Dermis blood vessel endothelial cell (primary cell): Measurements from ENCODE around the gene MS4A12. TPM values are rescaled to one million over a fixed set of nuclear protein-coding genes. Genes with fewer than 3 reads are reported as not detected.
"Not testable (repeated sequence)": the region's sequence is repeated elsewhere in the genome, so short reads cannot be mapped to it uniquely, and the experiment has no call there.

Experiments
- DNase-seq: peaks from one replicate; pipeline ENCODE4 v3.0.0; 2010
- total RNA-seq: library from RNA; depleted of rRNA; stranded (reverse); fragments of >200 nt; gene quantifications from 2 replicates; pipeline ENCODE4 v1.2.3, GENCODE V29; 2014

Gene MS4A12
- total RNA-seq = not detected in 2 replicates

DNA sequence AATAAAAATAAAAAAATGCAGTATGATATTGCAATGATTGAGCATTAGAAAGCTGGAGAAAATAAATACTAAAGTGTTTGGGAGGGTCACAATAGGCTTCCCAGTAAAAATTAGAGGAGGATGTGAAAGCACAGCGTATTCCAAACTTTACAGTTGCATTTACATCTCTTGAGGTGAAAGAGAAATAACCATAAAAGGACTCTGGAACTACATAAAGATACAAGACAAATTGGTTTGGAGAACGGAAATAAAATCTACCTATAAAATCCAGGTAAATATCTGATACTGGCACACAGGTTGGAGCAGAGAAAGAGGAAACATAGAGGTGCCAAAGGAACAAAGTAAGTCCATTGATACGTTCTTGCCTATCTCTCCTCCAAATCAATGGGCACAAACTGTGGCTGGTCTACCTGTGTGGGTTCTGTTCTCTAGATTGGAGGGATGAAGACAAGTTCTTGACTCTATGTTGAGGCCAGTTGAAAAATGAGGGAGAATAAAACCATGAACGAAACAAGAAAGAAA lies at the start of gene MS4A12:
TSS of gene MS4A12 (plus strand) at position 291 of the 522 bp plus-strand sequence. CDS start 4,541 bp downstream, outside the sequence.
- DNase-seq = no peak

- DNase-seq = no peak
Observed at GRCh38 chr11:60447070-60447469, 45.5 kb upstream of the MS4A12 start.

GRCh38 chr11:60447846-60448245 lies 44.7 kb upstream of the MS4A12 start:
- no peak for DNase-seq

- not testable (repeated sequence) for DNase-seq
Observed at GRCh38 chr11:60451185-60451584, 41.4 kb upstream of the MS4A12 start.

DNA sequence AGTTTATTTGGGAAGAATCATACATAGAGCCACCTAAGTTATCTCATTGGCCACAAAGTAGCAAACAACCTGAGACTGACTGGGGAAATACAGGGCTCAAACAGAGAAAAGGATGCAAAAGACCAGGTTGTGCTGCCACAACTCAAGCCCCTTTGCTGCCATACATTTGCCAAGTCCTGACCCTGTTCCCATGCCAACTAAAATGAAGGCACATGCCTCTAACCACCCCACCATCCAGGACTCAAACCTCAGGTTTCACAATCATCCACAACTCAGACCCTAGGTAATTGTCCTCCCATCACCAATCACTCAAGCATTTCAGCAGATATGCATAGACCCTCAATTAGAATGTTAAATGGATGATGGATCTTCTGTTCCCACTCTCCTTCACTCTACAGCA lies 38.4 kb upstream of the MS4A12 start:
- DNase-seq = no peak

DNA sequence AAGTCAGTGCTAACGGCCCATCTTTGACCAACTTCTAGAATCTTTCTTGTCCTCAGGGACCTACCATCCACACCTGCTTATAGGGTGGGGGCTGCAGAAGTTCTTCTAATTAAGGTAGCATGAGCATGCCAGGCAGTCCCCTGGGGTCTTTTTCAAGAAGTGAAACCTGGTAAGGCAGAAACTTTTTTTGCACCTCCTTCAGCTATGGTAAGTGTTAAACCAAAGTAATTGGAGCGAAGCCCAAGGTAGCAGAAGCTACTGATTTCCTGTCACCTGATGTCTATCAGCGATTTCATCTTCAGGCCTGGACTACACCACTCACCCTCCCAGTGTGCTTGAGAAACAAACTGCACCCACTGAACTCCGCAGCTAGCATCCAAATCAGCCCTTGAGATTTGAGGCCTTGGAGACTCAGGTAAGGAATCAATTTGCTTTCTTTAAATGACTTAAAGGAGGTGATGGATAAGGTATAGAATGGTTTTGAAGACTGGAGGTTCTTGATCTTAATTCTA lies 37.0 kb upstream of the MS4A12 start, which contains the start of gene MS4A1:
TSS of gene MS4A1 (plus strand) at position 317 of the 512 bp plus-strand sequence. CDS start 6,528 bp downstream, outside the sequence.
- no peak for DNase-seq

DNA sequence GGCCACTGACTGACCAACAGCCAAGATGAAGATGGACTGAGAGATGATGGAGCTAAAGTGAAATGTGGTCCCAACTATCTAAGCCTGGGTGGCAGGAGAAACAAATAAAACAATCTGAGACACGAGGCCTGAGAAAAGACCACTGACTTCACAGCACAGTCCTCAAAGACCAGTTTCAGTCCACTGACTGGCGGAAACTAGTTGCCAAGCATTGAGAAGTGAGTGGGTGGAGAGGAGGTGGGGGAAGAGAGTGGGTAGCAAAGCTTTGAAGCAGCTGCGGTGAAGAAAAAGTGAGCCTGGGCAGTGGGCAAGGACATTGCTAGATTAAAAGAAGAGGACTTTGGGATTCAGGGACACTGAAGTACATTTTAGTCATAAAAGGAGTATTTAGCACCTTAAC lies 35.0 kb upstream of the MS4A12 start:
- DNase-seq = no peak

DNA sequence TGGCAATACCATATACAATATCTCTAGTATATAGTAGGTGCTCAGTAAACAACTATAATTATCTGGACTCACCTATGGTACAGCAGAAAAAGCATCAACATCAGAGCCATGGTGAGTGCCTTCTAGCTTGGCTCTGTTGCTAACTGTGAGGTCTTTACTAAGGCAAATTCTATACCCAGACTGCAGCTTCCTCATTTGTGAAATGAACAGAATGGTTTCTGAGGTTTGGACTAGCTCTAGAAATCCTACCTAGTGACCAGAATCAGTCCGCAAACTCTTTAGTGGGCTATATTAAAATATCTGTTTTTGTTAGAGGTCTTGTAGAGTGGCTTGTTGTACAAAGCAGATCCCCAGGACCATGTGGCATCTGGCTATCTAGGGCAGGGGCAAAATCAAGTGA lies 33.2 kb upstream of the MS4A12 start:
- DNase-seq = no peak

DNA sequence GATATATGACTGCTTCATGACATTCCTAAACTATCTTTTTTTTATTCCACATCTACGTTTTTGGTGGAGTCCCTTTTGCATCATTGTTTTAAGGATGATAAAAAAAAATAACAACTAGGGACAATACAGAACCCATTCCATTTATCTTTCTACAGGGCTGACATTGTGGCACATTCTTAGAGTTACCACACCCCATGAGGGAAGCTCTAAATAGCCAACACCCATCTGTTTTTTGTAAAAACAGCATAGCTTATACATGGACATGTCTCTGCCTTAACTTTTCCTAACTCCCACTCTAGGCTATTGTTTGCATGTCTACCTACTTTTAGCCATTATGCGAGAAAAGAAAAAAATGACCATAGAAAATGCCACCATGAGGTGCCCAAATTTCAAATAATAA lies 23.7 kb upstream of the MS4A12 start:
- DNase-seq = no peak

GRCh38 chr11:60469723-60470122 lies 22.9 kb upstream of the MS4A12 start:
- DNase-seq = no peak

DNA sequence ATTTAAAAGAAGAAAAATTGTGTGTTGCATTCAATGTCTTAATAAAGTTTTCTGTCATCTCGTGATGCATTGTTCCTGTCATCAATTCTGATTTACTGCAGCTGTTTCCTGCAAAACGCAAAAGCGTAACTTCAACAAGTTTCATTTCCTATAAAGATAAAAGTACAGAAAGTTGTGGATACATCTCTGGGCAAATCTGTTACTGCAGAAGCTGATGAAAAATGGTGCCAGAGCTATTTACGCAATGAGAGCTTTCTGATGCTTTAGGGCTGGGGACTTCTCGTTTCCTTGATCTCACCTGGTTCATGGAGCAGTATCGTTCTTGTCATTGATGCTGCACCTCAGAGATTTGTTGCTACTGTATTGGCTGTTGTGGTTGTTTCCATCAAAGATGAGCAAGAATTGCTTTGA lies 15.5 kb upstream of the MS4A12 start:
- DNase-seq = no peak

GRCh38 chr11:60482361-60482760 lies 10.2 kb upstream of the MS4A12 start:
- DNase-seq = no peak

- peak; percentile 21 for DNase-seq
Observed at GRCh38 chr11:60485987-60486386, 6.6 kb upstream of the MS4A12 start.

DNA sequence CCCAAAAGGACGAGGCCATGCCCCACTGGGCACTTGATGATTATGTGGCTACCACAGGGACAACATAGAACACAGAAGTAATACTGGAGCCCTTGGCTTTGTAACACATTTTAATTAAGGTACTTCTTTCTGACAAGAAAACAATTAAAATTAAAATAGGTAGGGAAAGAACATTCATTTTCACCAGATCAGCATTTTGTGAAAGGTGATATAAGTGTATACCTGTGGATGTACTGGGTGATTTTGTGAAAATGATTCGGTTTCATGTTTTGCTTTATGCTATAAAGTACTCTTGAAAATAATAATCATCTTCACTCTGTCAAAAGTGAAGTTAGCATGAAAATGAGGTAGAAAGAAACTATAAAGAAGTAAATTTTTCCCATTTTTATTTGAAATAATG lies 876 bp downstream of the MS4A12 start:
- no peak for DNase-seq

DNA sequence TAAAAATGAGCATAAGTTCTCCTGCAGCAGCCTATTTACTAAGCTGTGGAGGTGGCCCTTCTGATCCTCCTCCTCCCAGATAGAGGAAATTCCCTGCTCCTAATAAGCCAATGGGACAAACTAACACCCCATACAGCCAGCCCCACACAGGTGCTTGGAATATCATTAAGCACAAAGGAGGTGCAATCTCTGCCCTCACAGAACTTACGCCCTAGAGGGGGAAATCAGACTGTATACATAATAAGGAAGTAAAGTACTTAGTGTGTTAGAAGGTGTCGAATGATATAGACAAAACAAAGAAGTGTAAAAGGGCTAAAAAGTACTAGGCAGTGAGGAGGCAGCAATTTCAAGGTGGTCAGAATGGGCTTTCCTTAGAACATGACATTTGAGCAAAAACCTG lies 5.8 kb downstream of the MS4A12 start:
- DNase-seq = no peak

- DNase-seq = no peak
Observed at GRCh38 chr11:60498853-60499252, 6.3 kb downstream of the MS4A12 start.

DNA sequence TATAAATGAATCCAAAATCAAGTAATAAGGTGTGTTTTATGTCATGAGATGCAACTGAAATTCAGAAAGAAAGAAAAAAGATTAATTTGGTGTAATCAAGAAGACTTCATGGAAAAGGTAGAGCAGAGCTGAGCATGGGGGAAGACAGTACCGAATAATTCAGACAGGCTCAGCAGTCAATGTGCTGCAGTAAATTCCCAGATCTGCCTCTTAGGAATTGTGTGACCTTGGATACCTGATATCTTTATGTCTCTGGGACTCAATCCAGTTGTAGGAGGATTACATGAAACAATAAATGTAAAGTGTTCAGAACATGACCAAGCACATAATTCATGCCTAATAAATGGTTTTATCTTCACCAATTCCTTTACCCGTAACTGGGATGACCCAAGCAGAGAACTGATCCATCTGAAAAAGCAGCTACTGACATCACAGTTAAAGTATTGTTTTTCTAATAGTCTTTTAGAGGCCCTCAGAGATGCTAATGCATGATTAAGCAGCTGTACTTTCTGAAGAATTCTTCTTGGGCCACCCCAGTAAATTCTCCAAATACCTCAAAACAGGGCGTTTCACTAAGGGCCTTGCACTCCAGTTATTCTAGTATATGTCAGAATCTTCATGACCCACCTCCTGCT lies 7.8 kb downstream of the MS4A12 start:
- no peak for DNase-seq

DNA sequence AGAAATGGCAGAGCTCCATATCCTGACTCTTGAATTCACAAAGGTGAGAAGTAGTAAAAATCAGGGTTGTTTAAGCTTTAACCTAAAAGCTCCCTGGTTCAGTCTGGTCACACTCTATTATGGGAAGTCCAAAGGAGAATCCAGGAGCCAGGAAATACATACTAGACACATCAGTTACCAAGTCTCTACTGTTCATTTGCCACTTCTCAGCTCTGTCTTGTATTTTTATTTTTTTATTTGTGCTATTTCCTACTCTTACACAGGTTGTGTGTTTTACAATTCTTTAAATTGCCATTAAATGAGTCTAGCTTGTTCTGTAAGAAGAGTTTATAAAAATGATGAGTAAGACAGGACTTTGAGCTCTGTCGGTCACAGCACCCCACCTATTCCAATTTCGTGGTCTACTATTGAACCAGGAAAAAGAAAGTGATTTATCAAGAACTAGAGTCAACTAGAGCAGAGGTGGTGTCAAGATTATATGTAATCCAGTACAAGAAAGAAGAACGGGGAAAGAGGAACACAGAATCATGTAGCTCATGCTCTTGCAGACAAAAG lies 9.7 kb downstream of the MS4A12 start:
- DNase-seq = no peak

DNA sequence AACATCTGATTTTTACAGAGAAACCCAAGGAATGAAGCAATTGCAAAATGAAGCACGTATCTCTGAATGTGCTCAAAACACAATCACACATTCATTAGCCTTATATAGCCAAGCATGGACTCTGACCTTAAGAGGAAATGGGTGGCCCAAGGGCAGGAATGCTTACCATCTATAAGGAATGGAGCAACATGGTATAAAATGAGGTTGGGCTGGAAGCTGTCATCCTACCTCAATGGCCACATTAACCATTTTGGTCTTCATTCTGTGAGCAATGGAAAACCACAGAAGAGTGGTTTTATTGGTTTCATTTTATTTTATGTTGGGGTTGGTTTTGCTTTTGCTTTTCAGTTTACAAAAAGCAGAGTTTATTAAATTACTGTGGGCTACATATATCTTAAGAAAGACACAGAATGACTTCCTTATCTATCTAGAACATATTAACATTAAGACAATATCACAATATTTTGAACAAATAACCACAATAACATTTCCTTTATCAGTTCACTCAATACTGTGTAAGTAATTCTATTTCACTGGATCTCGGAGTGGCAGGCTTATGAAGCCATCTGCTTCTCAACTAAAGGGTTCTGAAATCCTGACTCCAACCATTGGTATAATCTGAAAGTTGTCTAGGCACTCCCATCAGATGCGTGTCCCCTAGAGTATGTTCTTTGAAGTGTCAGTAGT lies 11.8 kb downstream of the MS4A12 start:
- DNase-seq = no peak

- not testable (repeated sequence) for DNase-seq
Observed at GRCh38 chr11:60509609-60510008, 17.0 kb downstream of the MS4A12 start.

- DNase-seq = not testable (repeated sequence)
Observed at GRCh38 chr11:60510209-60510608, 17.6 kb downstream of the MS4A12 start.

DNA sequence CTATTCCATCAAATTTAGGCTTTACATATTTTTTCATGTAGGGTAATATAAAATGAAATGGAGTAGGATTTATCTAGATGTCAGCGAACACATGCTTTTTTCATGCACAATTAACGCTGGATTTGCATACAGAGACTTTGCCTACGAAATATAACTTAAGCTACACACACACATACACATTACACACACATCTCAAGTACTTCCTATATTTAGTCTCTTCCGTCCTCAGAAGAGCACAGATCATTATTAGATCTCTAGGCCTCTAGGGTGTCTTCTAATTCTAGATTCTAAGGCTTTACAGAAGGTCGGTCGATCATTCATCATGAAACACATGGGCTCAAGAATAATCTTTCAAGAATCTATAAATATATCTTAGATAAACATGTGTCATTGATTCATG lies 18.8 kb downstream of the MS4A12 start:
- no peak for DNase-seq

DNA sequence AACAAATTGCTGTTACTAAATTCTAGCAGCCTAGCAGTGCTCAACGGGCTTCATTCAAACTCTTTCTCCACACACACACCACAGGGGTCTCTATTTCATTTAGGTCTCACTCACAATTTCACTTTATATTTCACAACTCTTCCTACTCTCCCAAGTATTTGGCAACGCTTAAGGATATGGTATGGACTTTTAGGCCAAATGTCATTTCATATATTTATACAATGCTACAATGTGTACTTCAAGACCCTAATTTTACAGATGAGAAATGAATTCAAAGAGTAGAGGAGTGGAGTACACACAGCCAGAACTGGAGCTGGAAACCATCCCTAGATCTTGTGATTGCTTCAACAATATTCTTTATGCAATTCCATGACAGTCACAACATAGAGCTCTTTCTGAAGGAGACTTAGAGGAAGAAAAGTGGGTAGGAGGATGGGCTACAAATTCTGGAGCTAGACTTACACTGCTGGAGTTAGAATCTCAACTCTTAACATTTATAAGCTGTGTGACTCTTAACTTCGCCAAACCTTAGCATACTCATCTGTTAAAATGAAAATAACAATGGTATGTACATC lies 20.2 kb downstream of the MS4A12 start:
- DNase-seq = no peak
